Stimulated activated CD8-positive, alpha-beta memory T cell treated with anti-CD3 and anti-CD28 coated beads, Interleukin-7, amount 100 ng/mL, for 24 hours (primary cell): ENCODE results near the gene GNGT2.
"Not testable (repeated sequence)": the region's sequence is repeated elsewhere in the genome, so short reads cannot be mapped to it uniquely, and the experiment has no call there.

Source experiments
- DNase-seq: peaks from one replicate; pipeline ENCODE4 v3.0.0-alpha.2; 2020; ENCODE audit warnings: low read depth

The GNGT2 gene

GRCh38 chr17:49203796-49204195 is 6.6 kb downstream of the GNGT2 start:
- no peak for DNase-seq

- no peak for DNase-seq
Measured at GRCh38 chr17:49201481-49201927, 8.9 kb downstream of the GNGT2 start.

DNA sequence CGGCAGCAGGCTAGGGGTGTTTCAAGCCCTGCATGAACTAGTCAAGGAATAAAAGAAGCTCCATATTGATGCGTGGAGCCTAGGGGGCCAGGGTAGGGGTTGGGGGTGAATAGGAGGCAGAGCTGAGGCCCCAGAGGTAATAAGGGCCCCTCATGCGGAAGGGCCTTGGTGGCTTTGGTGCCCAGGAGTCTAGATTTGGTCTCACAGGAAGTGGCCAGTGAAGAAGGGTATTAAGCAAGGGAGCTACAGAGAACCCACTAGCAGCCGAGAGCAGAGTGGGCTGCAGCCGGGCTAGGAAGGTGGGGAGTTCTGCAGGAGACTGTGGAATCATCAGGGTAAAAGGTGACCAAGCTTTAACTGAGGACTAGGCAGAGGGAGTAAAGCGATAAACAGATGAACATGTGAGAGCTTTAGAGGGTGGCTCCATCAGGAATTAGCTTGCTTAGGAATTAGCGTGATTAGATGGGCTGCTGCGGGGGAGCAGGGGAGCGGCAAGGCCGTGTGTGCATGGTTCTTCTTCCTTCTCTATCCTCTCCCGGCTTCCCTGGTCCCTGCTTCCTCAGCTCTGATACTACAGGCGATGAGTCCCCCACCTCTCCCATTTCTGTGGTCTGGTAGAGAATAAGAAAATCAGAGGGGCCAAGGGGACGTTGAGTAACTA is 9.8 kb downstream of the GNGT2 start:
- DNase-seq = no peak

DNA sequence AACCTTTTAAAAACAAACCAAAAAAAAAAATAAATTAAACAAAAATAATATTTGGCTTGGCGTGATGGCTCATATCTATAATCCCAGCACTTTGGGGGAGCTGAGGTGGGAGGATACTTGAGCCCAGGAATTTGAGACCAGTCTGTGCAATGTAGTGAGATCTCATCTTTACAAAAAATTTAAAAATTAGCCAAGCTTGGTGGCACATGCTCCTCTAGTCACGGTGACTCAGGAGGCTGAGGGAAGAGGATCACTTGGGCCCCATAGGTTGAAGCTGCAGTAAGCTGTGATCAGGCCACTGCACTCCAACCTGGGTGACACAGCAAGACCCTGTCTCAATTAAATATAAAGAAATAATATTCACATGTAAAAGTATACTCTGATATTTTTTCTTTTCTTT is 12.2 kb downstream of the GNGT2 start:
- no peak for DNase-seq

DNA sequence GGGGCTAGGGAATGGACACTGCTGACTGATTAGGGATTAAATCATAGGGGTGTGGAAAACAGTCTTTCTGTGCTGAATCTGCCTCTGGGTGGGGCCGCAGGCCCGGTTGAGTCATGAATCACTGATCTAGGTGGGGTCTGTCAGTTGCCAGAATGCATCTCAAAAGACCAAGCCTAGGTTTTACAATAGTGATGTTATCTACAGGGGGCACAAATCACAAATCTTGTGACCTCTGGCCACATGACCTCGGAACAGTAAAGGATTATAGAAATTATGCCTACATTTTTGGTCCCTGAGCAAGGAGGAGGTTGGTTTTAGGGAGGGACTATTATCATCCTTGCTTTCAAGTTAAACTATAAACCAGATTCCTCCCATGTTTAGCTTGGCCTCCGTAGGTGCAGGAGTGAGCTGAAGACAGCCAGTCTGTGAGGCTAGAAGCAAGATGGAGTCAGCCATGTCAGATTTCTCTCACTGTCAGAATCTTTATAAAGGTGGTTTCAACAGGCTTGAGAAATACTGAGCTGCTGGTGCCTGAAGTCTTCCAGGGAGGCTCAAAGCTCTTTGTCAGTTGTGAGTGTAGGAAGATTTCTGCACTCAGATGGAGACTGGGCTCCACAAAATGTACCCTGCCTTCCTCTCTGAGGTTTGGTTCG is 12.9 kb downstream of the GNGT2 start:
- DNase-seq = no peak

GRCh38 chr17:49196520-49196919 is 13.9 kb downstream of the GNGT2 start:
- DNase-seq = no peak

DNA sequence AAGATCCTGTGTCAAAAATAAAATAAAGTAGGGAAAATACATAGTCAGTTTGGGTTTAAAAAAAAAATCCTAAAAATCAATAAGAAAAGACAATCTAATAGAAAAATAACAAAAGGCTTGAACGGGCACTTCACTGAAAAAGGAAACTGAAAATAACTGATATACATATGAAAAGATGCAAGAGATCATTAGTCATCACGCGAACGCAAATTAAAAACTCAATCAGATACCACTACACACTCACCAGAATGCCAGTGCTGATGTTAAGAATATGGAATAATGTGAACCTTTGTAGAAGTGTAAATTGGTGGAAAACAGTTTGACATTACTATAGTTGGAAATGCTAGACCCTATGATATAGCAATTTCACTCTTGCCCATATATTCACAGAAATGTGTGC is 14.6 kb downstream of the GNGT2 start:
- no peak for DNase-seq

DNA sequence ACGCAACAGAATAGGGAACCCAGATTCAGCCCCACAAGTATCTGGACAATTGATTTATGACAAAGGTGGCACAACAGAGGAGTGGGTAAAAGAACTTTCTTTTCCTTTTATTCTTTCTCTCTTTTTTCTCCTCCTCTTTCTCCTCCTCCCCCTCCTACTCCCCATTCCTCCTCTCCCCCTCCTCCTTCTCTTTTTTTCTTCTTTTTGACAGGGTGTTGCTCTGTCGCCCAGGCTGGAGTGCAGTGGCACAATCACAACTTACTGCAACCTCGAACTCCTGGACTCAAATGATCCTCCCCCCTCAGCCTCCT is 16.1 kb downstream of the GNGT2 start:
- DNase-seq = no peak

- no peak for DNase-seq
Measured at GRCh38 chr17:49193513-49194296, 16.7 kb downstream of the GNGT2 start.

GRCh38 chr17:49191917-49192741 is 18.2 kb downstream of the GNGT2 start:
- DNase-seq = peak; percentile 86

- no peak for DNase-seq
Measured at GRCh38 chr17:49191409-49191916, 18.9 kb downstream of the GNGT2 start.

DNA sequence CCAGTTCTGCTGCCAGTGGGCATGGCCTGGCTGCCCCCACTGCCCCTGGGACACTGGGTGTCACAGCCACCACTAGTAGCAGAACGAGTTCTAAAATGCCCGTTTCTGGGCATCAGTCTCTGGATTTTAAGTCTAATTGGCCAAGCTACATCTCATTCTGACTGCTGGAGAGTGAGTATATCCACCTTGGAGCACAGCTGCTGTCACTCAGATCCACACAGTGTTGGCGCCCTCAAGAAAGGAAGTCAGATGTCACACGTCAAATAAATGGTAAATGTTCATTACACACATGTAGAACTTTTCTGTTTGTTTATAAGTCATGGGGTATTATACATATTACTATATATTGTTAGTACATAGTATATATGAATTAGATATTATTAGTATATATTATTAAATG is 19.4 kb downstream of the GNGT2 start:
- DNase-seq = no peak

- no peak for DNase-seq
Measured at GRCh38 chr17:49187301-49187700, 23.1 kb downstream of the GNGT2 start.

DNA sequence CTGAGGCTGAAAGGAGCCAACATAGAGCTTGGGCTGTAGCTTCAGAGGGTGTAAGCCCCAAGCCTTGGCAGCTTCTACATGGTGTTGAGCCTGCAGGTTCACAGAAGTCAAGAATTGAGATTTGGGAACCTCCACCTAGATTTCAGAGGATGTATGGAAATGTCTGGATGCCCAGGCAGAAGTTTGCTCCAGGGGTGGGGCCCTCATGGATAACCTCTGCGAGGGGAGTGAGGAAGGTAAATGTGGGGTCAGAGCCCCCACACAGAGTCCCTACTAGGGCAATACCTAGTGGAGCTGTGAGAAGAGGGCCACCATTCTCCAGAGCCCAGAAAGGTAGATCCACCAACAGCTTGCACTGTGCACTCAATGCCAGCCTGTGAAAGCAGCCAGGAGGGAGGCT is 25.0 kb downstream of the GNGT2 start:
- DNase-seq = not testable (repeated sequence)

GRCh38 chr17:49184522-49184921 is 25.9 kb downstream of the GNGT2 start:
- not testable (repeated sequence) for DNase-seq

DNA sequence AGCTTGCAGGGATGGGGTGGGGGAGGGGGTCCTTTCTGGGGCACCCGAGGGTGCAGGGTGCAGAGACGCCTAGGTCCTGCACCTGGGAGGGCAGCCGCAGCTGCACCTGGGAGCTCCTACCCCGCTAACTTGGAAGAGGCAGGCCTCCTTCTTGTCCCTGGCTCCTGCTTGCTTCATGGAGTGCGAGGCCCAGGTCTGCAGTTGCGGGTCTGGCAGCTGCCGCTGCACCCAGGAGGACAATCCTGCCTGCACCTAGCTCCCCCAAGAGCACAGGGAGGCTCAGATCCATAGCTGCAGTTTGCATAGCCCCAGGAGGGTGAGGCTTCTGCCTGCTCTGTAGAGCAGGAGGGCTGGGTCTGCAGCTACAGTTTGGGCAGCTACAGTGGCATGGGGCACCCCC is 26.6 kb downstream of the GNGT2 start:
- no peak for DNase-seq

GRCh38 chr17:49183341-49183740 is 27.0 kb downstream of the GNGT2 start:
- DNase-seq = no peak

GRCh38 chr17:49180998-49181635 is 29.3 kb downstream of the GNGT2 start:
- DNase-seq = no peak

- DNase-seq = peak; percentile 41
Measured at GRCh38 chr17:49180303-49180702, 30.1 kb downstream of the GNGT2 start.

- not testable (repeated sequence) for DNase-seq
Measured at GRCh38 chr17:49175978-49176377, 34.4 kb downstream of the GNGT2 start.

DNA sequence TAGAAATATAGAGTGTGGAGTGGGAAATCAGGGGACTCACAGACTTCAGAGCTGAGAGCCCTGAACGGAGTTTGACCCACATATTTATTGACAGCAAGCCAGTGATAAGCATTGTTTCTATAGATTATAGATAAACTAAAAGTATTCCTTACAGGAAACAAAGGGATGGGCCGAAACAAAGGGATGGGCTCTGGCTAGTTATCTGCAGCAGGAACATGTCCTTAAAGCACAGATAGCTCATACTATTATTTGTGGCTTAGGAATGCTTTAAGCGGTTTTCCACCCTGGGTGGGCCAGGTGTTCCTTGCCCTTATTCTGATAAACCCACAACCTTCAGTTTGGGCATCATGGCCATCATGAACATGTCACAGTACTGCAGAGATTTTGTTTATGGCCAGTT is 39.7 kb downstream of the GNGT2 start:
- DNase-seq = not testable (repeated sequence)

DNA sequence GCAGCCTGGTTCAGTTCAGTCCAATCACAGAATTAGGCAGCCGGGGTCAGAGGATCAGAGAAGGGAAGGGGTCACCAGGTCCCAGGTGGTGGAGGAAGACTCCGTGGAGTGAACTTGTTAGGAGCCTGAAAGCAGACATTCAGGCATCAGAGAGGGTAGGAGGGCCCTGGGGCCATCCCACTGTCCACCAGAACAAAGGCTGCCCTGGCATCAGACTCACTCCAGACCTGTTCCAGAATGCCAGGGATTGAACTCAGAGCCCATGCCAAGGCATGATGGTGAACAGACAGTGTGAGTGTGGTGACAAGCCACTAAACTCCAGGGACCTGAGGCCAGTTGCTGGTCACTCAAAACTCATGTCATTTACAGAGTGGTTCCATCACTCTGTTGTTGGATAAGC is 40.2 kb downstream of the GNGT2 start:
- no peak for DNase-seq
